Uterus (tissue), 2 donors: ENCODE data around the gene PNCK.

Experiments
- POLR2A ChIP-seq, 2 donors: fragments of 450-650 bp; IDR thresholded peaks; one replicate each; pipeline ENCODE4 v1.6.1; 2016; ENCODE audit warnings: antibody characterized with exemption in 2 of 2, mild to moderate bottlenecking in 1 of 2, moderate library complexity in 1 of 2
- TF ChIP-seq, protein P1 (sequence below), 4 experiments: fragments of 200-600 bp in 2 of 4; fragments of 450-650 bp in 2 of 4; sonication (generic) in 2 of 4; IDR thresholded peaks; one replicate each; pipeline ENCODE4 v1.5.1; 2016 to 2019; ENCODE audit warnings: antibody characterized with exemption in 4 of 4, mild to moderate bottlenecking in 2 of 4, moderate library complexity in 1 of 4

DNA sequence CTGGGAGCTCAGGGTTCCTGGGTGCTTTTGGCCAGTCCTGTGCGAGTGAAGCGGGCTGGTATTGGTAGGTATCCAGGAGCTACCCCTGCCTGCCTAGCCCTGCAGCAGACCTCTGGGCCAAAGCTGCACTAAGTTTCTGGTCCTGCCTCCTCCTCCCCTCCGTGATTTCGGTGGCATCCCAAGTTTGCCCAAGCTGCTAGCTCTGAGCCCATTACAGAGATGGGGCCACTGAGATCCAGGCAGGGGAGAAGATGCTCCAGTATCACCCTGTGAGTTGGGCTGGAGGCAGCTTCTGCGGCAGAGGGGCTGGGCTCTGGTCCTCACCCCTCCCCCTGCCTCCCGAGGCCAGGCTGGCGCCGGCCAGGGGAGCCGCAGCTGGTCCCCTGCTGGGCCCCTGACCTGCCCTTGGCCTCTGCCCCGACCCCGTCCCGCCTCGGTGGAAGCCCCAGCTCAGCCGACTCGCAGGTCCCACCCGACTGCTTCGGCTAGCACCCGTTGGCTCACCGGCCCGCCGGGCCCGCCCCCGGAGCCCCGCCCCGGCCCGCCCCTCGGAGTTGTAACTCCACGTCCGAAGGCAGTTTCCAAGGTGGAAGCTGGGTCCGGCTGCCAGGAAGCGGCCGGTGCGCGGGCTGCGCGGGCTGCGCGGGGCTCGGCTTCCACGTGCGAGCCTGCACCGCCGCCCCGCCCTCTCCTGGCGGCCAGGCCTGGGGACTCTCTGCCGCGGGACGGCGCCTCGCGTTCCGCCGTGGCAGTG, 26.8 kb downstream of the PNCK start, which contains the start of gene DUSP9:
- TF ChIP-seq POLR2A (IDR thresholded peaks at IDR 0.05) = no peak
- TF ChIP-seq, protein P1, sequence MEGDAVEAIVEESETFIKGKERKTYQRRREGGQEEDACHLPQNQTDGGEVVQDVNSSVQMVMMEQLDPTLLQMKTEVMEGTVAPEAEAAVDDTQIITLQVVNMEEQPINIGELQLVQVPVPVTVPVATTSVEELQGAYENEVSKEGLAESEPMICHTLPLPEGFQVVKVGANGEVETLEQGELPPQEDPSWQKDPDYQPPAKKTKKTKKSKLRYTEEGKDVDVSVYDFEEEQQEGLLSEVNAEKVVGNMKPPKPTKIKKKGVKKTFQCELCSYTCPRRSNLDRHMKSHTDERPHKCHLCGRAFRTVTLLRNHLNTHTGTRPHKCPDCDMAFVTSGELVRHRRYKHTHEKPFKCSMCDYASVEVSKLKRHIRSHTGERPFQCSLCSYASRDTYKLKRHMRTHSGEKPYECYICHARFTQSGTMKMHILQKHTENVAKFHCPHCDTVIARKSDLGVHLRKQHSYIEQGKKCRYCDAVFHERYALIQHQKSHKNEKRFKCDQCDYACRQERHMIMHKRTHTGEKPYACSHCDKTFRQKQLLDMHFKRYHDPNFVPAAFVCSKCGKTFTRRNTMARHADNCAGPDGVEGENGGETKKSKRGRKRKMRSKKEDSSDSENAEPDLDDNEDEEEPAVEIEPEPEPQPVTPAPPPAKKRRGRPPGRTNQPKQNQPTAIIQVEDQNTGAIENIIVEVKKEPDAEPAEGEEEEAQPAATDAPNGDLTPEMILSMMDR (IDR thresholded peaks at IDR 0.05) = no peak
